Stromal cell of bone marrow (primary cell): ENCODE data around the gene RHOXF2B.
A peak's percentile ranks its signal among the peaks of the same experiment; 100 is the strongest.
"Not testable (repeated sequence)": the region's sequence is repeated elsewhere in the genome, so short reads cannot be mapped to it uniquely, and the experiment has no call there.

Source experiments
- DNase-seq: peaks from one replicate; pipeline ENCODE4 v3.0.0-alpha.2; 2012; ENCODE audit warnings: low read depth

The RHOXF2B gene

GRCh38 chrX:120077590-120077989 lies at the start of gene RHOXF2B:
Gene RHOXF2B (minus strand): TSS chrX:120077690. CDS start chrX:120077552, 138 bp downstream.
- not testable (repeated sequence) for DNase-seq

GRCh38 chrX:120125444-120125843 lies 48.0 kb upstream of the RHOXF2B start:
- no peak for DNase-seq

- peak; percentile 31 for DNase-seq
These were observed 42.7 kb upstream of the RHOXF2B start for GRCh38 chrX:120120223-120120622.

- no peak for DNase-seq
These were observed 38.0 kb upstream of the RHOXF2B start, which contains the start of gene RHOXF1 for GRCh38 chrX:120115438-120115963. Gene RHOXF1 (minus strand): TSS chrX:120115913. CDS start chrX:120115862, 51 bp downstream.

GRCh38 chrX:120111611-120112010 lies 34.1 kb upstream of the RHOXF2B start:
- DNase-seq = no peak

- DNase-seq = no peak
These were observed 31.9 kb upstream of the RHOXF2B start for GRCh38 chrX:120109378-120109777.

GRCh38 chrX:120104707-120105106 lies 27.2 kb upstream of the RHOXF2B start:
- DNase-seq = not testable (repeated sequence)

GRCh38 chrX:120101057-120101456 lies 23.6 kb upstream of the RHOXF2B start:
- DNase-seq = not testable (repeated sequence)

GRCh38 chrX:120090208-120090607 lies 12.7 kb upstream of the RHOXF2B start:
- DNase-seq = no peak

GRCh38 chrX:120087289-120088017 lies 10.0 kb upstream of the RHOXF2B start:
- DNase-seq = no peak

GRCh38 chrX:120085553-120086185 lies 8.2 kb upstream of the RHOXF2B start:
- not testable (repeated sequence) for DNase-seq

- DNase-seq = not testable (repeated sequence)
These were observed 11.3 kb downstream of the RHOXF2B start for GRCh38 chrX:120066169-120066568.

- DNase-seq = not testable (repeated sequence)
These were observed 34.8 kb downstream of the RHOXF2B start for GRCh38 chrX:120042712-120043111.

GRCh38 chrX:120042247-120042646 lies 35.2 kb downstream of the RHOXF2B start:
- DNase-seq = not testable (repeated sequence)

- not testable (repeated sequence) for DNase-seq
These were observed 37.3 kb downstream of the RHOXF2B start for GRCh38 chrX:120040176-120040575.

GRCh38 chrX:120039087-120039733 lies 38.3 kb downstream of the RHOXF2B start:
- not testable (repeated sequence) for DNase-seq

- DNase-seq = no peak
These were observed 40.8 kb downstream of the RHOXF2B start for GRCh38 chrX:120036704-120037103.

GRCh38 chrX:120035522-120036309 lies 41.8 kb downstream of the RHOXF2B start:
- not testable (repeated sequence) for DNase-seq

- DNase-seq = no peak
These were observed 48.1 kb downstream of the RHOXF2B start for GRCh38 chrX:120029354-120029753.

- DNase-seq = no peak
These were observed 54.2 kb downstream of the RHOXF2B start for GRCh38 chrX:120023259-120023658.

GRCh38 chrX:120022763-120023162 lies 54.7 kb downstream of the RHOXF2B start:
- no peak for DNase-seq
